Astrocyte (in vitro differentiated cells and primary cell): ENCODE measurements around the gene UQCR11.

Experiments used
- CTCF ChIP-seq: IDR thresholded peaks from 2 replicates; pipeline ENCODE4 v1.5.1; 2011; ENCODE audit warnings: low read depth, mild to moderate bottlenecking, inconsistent platforms, low read length, moderate library complexity; ENCODE audit not compliant: insufficient read depth
- EZH2 ChIP-seq: IDR thresholded peaks from 2 replicates; pipeline ENCODE4 v1.6.1; 2012; ENCODE audit warnings: mild to moderate bottlenecking, low read length, inconsistent platforms; ENCODE audit not compliant: insufficient read depth

- no peak for TF ChIP-seq CTCF
- no peak for TF ChIP-seq EZH2
Observed at GRCh38 chr19:1551068-1552040, 53.9 kb downstream of the UQCR11 start.
